Activated CD4-positive, alpha-beta T cell treated with anti-CD3 and anti-CD28 coated beads, Interleukin-2, amount 50 U/mL, for 16 hours (primary cell): ENCODE measurements around the gene RNF208.

Source experiments
- DNase-seq: peaks from one replicate; pipeline ENCODE4 v3.0.0-alpha.2; 2020

The RNF208 gene

DNA sequence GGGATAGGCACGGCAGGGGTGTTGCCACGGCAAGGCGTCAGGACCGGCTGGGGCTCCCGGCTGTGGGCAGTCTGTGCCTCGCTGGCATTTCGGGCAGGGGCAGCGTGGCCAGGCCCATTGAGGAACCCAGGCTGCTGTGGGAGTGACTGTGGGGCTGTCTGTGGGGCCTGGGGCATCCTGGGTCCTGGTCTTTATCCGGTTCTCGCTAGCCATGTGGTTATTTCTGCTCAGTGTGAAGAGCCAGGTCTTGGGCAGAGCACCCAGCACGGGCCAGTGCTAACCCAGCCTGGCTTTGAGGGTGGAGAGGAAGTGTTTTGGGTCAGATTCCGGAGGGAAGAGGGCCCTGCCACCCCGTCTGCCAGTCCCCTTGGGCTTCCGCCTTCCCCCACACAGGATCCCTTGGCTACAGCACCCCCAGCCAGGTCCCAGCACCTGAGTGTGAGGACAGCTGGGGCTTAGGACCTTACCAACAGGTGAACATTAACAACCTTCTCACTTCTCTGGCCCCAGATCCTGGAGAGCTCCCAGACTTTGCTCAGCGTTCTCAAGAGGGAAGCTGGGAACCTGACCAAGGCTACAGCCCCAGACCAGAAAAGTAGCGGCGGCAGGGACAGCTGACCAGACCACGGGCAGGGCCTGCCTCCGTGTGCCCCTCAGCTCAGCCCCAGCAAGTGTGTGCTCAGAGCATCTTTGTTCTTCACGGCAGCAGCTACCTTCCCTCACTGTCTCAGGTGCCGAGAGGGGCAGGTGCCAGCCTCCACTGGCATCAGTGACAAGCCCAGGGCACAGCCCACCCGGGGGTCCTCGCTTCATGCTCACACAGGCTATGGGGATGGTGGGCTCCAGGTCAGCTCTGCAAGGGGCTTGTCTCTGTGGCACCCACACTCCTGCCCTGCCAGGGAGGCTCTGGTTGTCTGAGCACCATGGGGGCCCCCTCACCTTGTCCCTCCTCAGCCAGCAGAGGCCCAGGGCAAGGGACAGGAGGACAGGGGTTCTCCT is 32.4 kb downstream of the RNF208 start:
- DNase-seq = no peak

DNA sequence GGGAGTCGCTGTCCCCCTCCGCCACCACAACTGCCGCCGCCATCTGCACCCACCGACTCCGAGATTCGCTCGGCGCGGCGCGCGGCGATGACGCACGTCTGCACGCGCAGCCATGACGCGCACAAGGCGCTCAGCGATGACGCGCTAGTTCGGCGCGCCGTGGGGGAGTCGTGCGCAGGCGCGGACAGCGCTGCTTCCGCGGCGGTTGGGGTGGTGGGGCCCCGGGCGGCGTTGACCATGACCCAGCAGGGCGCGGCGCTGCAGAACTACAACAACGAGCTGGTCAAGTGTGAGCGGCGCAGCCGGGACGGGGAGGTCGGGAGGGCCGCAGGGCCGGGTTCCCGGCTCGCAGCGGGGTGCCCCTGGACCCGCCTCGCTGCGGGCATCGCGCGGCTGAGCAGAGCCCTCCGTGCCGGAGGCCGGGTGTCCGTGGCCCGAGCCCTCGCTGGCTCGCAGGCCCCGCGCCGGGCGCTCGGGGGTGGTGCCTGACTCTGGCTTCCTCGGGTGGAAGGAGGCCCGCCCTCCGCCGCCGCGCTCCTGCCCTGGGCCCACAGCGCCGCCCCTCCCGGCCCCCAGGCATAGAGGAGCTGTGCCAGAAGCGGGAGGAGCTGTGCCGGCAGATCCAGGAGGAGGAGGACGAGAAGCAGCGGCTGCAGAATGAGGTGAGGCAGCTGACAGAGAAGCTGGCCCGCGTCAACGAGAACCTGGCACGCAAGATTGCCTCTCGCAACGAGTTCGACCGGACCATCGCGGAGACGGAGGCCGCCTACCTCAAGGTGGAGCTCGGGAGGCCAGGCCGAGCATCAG is 33.3 kb downstream of the RNF208 start, which contains the start of the genes ANAPC2 and SSNA1:
ANAPC2 (minus strand) TSS at position 71 of the 807 bp plus-strand sequence; CDS start at position 43, 28 bp downstream.
SSNA1 (plus strand) TSS at position 187 of the 807 bp plus-strand sequence; CDS start at position 238, 51 bp downstream.
- peak; percentile 94 for DNase-seq

DNA sequence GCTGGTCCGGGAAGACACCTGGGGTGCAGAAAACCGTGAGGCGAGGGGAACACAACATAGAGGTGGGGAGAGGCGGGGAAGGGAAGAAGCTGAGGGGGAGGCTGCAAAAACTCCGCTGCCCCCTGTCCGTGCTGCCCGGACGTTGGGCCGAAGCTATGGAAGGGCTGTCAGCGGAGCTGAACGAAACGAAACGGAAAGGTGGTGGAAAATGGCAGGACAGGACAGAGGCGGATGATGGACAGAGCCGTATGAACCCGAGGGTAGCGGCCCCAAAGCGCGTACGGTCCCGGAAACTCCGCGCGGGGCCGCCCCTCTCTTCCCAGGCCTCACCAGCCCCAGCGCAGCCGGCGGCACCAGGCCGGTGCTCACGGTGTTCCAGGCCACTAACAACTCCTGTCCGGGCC is 34.0 kb downstream of the RNF208 start:
- DNase-seq = no peak

DNA sequence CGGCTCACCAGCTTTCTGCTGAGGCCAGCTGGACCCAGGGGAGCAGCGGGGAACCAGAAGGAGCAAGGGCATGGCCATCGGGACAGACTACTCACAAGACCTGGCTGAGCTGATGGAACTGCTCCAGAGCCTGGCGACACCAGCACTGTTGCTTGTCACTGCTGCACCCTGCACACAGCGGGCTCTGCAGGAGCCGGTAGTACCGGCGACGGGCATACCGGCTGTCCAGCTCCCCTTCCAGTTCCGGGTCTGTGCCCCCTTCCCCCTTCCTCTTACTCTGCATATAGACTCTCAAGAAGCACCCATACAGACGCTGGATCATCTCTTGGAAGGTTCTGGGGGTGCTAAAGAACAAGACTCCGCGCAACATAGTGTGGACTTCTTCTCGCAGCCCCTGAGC is 34.7 kb downstream of the RNF208 start:
- no peak for DNase-seq

DNA sequence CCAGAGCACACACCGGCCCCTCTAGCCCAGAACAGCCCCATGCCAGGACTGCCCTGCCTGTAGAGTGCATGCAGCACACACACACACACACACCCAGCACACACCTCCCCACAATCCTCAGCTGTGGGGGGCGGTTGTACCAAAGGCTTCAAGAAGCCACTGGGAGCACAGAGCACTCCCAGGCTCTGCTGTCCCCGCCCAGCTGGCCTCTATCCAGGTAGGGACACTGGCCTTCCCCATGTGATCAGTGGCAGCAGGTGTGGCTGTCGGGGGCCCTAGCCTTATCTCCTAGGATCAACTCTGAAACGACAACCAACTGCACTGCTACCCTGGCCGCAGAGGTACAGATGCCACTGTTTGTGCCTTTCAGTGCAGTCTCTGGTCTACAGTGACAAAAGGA is 35.7 kb downstream of the RNF208 start:
- no peak for DNase-seq

DNA sequence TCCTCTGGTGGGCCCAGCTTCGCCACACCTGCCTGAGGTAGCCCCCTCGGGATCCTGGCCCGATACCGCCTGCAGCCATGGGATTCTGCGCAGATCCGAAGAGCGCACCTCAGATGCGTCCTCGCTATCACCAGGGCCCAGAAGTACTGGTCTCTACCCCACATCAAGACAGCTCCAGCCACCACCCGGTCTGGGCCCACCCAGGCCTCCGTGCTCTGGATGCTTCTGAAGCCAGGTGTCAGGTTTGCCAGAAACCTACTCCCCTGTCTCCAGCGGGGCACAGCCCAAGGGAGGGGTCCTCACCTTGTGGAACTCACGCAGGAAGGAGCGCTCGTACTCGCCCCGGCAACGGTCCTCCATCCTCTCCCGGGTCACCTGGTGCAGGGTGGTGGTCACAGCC is 36.1 kb downstream of the RNF208 start:
- no peak for DNase-seq

DNA sequence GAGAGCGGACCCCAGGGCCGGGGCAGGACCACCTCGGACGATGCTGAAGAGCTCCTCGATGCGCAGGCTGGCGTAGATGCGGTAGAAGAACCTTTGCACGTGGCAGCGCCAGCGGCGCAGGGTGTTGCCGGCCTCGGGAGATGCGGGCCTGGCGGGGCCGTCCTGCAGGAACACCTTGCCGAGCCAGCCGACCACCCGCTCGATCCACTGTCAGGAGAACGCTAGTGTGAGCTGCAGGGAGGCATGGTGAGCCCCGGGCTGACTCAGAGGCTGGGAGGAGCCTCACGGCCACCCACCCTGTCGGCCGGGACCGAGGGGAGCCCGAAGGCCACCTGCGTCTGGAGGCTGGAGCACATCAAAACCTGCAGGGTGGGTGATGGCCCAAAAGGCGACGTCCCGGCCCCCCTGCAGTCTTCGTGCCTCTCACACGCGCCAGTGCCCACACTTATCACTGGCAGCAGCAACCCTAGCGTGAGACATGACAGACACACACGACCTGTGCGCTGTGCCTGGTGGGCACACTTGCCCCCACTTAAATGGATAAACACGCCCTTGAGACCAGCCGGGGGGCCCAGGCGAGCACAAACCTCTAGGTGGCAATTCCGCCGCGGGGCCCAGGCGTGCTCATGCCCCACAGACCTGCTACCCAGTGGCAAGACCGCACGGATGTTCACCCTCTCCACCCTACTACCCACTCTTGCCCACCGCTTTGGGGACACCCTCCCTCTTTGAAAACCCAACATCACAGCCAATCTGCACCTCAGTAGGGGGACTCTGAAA is 37.0 kb downstream of the RNF208 start:
- no peak for DNase-seq

DNA sequence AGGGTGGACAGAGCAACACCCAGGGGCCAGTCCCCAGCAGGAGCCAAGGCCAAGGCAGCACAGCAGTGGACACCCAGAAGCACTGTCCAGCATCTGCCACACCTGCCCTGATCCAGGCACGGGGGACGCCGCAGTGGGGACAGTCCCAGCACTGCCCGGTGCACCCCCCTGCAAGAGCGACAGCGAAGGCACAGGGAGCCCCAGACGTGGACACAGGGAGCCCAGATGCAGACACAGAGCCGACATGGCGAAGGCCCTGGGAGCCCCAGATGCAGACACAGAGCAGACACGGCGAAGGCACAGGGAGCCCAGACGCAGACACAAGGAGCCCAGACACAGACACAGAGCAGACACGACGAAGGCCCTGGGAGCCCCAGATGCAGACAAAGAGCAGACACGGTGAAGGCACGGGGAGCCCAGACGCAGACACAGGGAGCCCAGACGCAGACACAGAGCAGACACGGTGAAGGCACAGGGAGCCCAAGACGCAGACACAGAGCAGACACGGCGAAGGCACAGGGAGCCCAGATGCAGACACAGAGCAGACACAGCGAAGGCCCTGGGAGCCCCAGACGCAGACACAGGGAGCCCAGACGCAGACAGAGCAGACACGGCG is 38.0 kb downstream of the RNF208 start:
- no peak for DNase-seq

DNA sequence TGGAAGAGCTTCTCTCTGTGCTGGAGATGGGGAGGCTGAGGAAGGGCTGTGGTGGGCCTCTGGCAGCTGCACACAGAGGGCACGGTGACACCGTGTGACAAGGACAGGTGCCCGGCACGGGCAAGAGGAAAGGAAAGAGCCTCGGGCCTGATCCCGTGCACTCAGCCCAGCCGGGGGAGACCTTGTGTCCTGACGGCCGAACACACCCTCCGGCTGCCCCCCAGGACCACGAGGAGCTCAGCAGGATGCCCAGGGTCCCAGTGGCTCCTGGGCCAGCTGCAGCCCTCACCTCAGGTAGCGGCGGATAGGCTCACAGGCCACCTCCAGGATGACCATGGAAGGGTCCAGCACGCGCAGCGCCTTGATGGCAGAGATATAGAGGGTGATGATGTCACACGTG is 39.2 kb downstream of the RNF208 start:
- DNase-seq = no peak

DNA sequence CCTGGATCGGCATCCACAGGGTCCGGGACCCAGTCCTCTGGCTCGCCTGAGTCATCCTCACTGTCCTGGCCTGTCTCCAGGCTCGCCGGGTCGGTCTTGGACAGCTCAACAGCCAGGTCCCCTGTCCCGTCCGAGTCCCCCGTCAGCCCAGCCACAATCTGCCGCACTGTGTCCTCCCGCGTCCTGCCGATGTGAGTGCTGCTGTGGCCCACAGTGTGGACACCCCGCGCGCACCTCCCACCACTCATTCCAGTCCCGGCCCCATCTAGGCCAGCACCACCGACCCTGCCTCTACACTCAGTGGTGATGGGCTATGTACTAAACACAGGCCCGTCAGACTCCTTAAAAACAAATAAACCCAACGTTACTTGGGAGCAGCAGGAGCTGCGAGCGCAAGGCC is 40.4 kb downstream of the RNF208 start:
- DNase-seq = no peak

DNA sequence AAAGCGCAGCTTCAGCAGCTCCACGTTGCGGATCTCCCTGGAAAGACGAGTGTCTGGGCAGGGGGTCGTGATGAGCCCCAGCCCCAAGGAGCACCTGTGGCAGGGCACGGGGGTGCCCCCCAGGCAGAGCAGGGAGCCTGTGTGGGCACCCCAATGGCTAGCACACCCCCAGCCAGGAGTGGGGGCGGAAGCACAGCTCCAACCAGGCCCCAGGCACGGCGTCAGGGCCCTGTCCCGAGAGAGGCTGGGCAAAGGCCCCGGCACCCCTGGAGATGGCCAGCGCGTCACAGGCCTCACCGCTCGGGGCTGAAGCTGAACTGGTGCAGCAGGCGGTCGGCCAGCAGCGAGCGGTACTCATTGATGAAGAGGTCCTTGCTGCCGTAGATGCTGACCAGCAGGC is 41.5 kb downstream of the RNF208 start:
- DNase-seq = no peak

DNA sequence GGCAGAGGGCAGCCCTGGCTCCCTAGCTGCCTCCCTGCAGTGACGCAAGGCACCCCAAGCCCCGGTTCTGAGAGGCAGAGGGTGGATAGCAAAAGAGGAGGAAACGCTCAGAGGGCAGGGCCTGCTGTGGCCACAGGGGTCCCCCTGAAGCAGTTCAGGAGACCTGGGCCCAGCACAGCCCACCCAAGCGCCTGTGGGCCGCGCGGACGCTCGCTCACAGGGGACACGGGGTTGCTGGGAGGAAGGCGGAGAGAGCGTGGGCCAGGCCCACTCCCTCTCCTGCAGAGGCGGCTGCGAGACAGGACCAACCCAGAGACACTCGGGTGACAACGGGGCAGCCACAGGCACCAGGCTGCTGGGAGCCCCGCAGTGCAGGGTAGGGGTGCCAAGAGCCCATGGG is 42.3 kb downstream of the RNF208 start:
- DNase-seq = no peak

DNA sequence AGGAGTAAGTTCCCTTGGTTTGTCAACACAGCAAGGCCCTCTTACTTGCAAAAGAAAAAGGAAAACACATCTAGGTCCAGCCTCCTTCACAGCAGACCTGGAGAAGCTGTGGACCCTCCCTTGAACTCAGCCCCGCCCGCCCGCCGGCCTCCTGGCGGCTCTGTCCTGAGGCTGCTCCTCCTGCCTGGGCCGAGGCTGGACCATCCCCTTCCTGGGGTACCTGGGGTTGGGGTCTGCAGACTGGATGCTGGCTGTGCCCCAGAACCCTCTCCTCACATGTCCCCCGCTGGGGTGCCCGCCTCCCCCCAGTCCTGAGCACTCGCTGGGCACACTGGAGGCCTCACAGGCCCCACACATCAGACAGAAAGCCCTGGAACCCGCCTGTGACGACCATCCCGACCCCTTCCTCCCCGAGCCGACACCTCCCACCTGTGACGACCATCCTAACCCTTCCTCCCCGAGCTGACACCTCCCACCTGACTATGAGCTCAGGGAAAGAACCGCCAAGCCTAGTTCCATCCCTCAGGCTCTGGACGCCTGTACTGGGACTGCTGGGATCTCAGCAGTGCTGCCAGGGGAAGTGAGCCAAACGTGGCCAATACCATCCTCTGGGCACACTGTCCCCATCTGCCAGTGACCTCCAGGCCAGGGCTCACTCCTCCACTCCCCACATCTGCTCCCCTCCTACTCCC is 43.0 kb downstream of the RNF208 start:
- no peak for DNase-seq

DNA sequence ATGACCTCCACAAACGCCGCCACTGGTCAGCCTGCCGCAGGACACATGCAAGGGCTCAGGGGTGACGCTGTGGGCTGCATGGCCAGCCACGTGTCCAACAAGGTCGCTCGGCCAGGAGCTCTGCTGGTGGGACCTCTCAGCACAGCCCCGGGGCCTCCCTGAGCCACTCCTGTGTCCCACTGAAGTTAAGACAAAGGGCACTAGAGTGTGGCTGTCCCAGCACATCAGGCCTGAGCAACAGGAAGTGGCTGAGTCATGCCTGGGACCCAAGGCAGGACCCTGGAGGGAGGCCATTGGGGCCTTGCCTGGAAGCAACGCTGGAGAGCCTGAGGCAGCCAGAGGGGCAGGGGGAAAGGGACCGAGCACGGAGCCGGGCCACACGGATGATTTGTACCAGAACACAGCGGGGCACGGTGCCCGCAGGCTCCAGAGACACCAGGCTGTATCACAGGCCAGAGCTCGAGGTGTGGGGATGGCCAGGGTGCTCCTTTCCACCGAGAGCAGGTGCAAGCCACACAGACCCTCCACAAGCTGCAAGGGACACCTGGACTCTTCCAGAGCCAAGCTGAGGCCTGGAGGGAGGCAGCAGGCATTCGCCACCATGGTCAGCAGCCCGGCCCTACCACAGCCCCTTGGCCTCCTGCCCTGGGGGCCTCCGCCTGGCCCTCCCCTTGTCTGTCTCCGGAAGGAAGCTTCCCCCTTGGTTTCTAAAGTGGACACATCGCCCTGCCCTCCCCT is 43.7 kb downstream of the RNF208 start:
- DNase-seq = no peak

DNA sequence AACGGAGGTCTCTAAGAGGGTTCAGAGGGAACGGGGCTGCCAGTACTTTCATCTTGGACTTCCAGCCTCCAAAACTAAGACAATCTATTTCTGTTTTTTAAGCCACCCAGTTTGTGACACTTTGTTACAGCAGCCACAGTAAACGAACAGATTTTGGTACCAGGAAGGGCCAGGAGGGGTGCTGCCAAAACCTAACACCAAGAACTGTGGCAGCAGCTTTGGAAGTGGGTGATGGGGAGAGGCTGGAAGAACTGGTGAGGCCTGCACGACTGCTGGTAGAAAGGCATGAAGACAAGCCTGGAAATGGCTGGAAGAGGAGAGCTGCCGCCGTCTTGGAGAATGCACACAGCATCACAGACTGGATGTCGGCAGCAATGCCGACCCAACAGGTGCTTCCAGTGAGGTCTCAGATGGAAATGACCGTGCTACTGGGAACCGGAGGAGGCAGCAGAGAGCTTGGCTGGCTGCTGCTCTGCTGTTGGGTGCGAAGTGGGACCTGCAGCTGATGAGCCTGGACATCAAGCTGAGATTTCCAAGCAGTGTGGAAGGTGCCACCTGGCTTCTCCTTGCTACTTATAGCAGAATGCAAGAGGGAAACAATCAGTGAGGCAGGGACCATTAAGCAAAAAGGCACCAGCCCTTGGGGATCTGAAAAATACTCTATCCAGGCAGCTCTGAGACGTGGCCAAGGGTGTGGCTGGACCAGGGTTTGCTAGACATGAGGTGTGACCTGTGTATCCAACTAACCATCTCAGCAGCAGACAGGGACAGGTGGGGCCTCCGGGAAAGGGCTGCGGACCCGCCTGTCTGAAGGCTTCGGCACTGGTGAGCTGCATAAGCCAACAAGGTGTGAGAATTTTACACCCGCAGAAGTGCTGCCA is 45.5 kb downstream of the RNF208 start:
- peak; percentile 38 for DNase-seq

DNA sequence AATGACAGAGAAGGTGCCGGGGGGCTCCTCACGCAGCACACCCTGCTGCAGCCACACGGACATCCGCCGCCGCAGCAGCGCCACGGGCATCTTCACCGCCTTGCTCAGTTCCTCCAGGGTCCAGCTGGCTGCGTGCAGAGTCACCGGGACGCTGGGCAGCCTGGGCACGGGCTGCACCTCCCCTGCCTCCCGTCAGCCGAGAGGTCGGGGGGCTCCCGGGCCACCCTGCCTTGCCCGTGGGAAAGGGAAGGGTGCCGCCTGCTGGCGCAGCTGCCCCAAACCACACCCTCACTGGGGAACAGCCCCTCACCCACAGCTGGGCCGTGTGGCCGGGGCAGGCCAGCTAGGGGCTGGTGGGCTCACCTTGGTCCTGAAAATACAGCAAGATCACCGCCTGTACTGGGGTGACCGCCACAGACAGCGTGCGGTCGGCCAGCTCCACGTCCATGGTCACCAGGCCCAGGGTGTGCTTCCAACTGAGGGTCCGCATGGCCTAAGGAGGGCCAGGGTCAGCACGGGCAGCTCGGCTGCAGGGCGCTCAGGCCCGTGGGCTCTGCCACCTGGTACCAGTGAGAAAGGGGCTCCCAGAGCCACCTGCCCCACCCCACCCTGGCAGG is 46.6 kb downstream of the RNF208 start:
- no peak for DNase-seq

DNA sequence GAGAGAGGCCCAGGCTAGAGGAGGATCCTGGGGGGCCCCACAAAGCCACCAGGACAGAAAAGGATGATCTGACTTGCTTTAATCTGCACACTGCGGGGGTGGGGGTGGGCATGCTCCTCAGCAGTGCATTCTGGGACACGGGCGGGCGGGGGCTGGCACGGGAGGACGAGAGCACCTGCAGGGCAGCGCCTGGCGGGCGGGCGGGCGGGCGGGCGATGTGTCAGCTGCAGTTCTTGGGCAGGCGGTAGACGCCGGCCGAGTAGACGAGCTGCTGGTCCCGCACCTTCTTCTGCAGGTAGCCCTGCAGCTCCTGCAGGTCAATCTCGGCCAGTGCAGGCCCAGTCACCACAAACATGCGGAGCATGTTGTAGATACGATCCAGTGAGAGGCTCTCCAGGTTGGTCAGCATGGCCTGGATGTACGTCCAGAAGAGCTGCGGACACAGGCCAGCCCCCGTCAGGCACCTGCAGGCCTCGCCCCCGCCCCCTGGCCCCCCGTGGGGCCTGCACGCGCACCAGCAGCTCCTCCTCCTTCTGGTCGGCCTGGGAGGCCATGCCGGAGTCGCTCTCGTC is 47.2 kb downstream of the RNF208 start:
- DNase-seq = no peak

DNA sequence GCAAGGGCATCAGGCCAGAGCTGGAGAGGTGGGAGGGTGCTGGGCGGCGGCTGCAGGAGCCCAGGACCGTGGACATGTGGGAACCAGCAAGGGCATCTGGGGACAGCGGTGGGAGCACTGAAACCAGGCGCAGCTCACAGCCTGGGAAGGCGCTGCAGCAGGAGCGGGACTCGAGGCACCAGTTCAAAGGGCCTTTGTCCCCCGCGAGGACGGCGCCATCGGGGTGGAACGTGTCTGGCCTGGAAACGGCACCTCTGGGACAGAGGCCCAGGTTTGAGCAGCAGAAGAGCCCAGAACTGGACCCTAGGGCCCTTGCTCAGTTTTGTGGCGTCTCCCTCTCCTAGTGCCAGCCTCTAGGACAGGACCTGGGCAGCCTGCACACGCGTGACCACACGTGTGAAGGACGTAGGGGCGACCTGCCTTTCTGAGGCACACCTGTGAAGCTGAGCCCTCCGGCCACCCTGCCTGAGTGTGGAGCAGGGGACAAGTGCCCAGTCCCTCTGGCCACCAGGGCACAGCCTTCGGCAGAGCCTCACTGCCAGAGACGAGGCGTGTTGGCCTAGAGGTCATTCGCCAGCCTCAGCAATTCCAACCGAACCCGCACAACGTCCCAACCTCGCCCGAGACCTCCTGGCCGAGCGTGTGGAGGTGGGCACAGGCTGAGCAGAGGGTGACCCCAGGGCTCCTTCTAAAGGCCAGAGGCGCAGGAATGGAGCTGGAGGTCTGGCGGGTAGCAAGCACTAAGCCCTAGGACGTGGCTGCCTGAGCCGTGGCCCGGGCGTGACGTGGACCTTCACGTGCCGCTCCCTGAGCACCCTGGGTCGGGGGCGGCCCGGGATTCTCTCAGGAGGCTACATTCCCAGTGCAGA is 48.0 kb downstream of the RNF208 start:
- no peak for DNase-seq
